Panc1 (cell line): ENCODE data around the gene ASCC3.

ENCODE experiments used
- CTCF ChIP-seq: fragments of 450-650 bp; IDR thresholded peaks from 2 replicates; pipeline ENCODE4 v1.5.1; 2017; ENCODE audit warnings: mild to moderate bottlenecking
- POLR2AphosphoS5 ChIP-seq: IDR thresholded peaks from 2 replicates; pipeline ENCODE4 v1.6.1; 2012; ENCODE audit warnings: mild to moderate bottlenecking, low read depth, low read length, moderate library complexity
- REST ChIP-seq, 2 experiments: IDR thresholded peaks; 2 replicates each; pipeline ENCODE4 v1.6.1; 2011 to 2012; ENCODE audit warnings: low read depth in 2 of 2, control low read depth in 1 of 2, low read length in 1 of 2, mild to moderate bottlenecking in 1 of 2, moderate library complexity in 1 of 2; ENCODE audit not compliant: insufficient read depth in 1 of 2
- SIN3A ChIP-seq: IDR thresholded peaks from 2 replicates; pipeline ENCODE4 v1.6.1; 2012; ENCODE audit warnings: low read depth, mild to moderate bottlenecking, low read length, moderate library complexity, borderline replicate concordance; ENCODE audit not compliant: insufficient read depth
- TCF7L2 ChIP-seq: IDR thresholded peaks from 2 replicates; pipeline ENCODE4 v1.6.1; 2011; ENCODE audit warnings: mild to moderate bottlenecking, low read depth, low read length, inconsistent platforms

- no peak for TF ChIP-seq POLR2AphosphoS5
- TF ChIP-seq SIN3A: no peak
- no peak for TF ChIP-seq CTCF
- TF ChIP-seq REST (IDR thresholded peaks at IDR 0.05; ENCODE audit: insufficient read depth in 1 of 2, low read depth in 2 of 2, low read length in 1 of 2): no peak
- no peak for TF ChIP-seq TCF7L2
These were observed 321.3 kb downstream of the ASCC3 start for GRCh38 chr6:100559859-100560258.
